NCI-H2081 (cell line): ENCODE measurements around the gene MMRN2.

ENCODE experiments used
- DNase-seq, 2 experiments: peaks; one replicate each; lab custom pipeline; 2025; lab: John Stamatoyannopoulos, UW

The MMRN2 gene

GRCh38 chr10:86888585-86889381 is 68.6 kb downstream of the MMRN2 start:
- DNase-seq, result no peak
